ENCODE results near the gene IFT80. TPM values are rescaled to one million over a fixed set of nuclear protein-coding genes. Genes with fewer than 3 reads are reported as not detected.
A peak's percentile ranks its signal among the peaks of the same experiment; 100 is the strongest.

The IFT80 gene
- total RNA-seq, 1 experiment from 2014 or later: 26.9 TPM

GRCh38 chr3:160217675-160218074 is 181.3 kb downstream of the IFT80 start (continued):
- TF ChIP-seq MAX (CRISPR knock-in tag; IDR thresholded peaks at IDR 0.05) (no peak), NR1H2 (CRISPR knock-in tag; IDR thresholded peaks at IDR 0.05) (no peak), CREB1 (CRISPR knock-in tag; IDR thresholded peaks at IDR 0.05) (no peak), ATF1 (CRISPR knock-in tag; IDR thresholded peaks at IDR 0.05) (no peak)

GRCh38 chr3:160213191-160213590 is 185.8 kb downstream of the IFT80 start:
- Mint-ChIP-seq H3K4me3 (no peak overlapping the region), H3K27me3 (ENCODE audit: low read depth) (no peaks in the 10 kb centered on the region), H3K4me1 (peaks cover 14% of the 10 kb centered on the region), H3K27ac (no peak overlapping the region), H3K9me3 (no peaks in the 10 kb centered on the region), H3K36me3 (no peaks in the 10 kb centered on the region)
- no peak for ATAC-seq
- POLR2A ChIA-PET: no interaction called here
- DNase-seq (ENCODE audit: low spot score): no peak
- CTCF ChIA-PET: no interaction called here
- no peak for TF ChIP-seq ZNF396 (CRISPR knock-in tag; IDR thresholded peaks at IDR 0.05; ENCODE audit: borderline replicate concordance)
- TF ChIP-seq USF2 (CRISPR knock-in tag; IDR thresholded peaks at IDR 0.05): no peak
- no peak for TF ChIP-seq ZNF425 (CRISPR knock-in tag; conservative IDR thresholded peaks at IDR 0.05)
- no peak for TF ChIP-seq SMAD4 (CRISPR knock-in tag; IDR thresholded peaks at IDR 0.05)
- TF ChIP-seq USF1 (CRISPR knock-in tag; IDR thresholded peaks at IDR 0.05): no peak
- TF ChIP-seq ELF4 (CRISPR knock-in tag; IDR thresholded peaks at IDR 0.05; ENCODE audit: low read depth): no peak
- TF ChIP-seq NR2C2 (CRISPR knock-in tag; IDR thresholded peaks at IDR 0.05): no peak
- no peak for TF ChIP-seq CTCF (IDR thresholded peaks at IDR 0.05)

GRCh38 chr3:160210799-160211221 is 188.2 kb downstream of the IFT80 start:
- Mint-ChIP-seq H3K36me3 (no peaks in the 10 kb centered on the region), H3K4me3 (no peak overlapping the region), H3K27me3 (ENCODE audit: low read depth) (no peaks in the 10 kb centered on the region), H3K9me3 (peaks cover 3% of the 10 kb centered on the region; the same call in 1 of the 2 replicates), H3K4me1 (peaks cover 11% of the 10 kb centered on the region), H3K27ac (no peak overlapping the region)
- ChIA-PET POLR2A (no interaction called here), CTCF (interaction anchor here (0.7 to 1.7 kb wide), 11 partner anchors 9 to 950 kb away, joined by 3 to 9 read pairs (median 4); partner anchors contain the start of gene C3orf80)
- peak; percentile 85 for ATAC-seq
- DNase-seq (ENCODE audit: low spot score): no peak
- TF ChIP-seq KAT7 (CRISPR knock-in tag; IDR thresholded peaks at IDR 0.05; ENCODE audit: borderline replicate concordance) (no peak), ZNF219 (CRISPR knock-in tag; IDR thresholded peaks at IDR 0.05; ENCODE audit: borderline replicate concordance) (no peak), SMAD3 (CRISPR knock-in tag; IDR thresholded peaks at IDR 0.05; ENCODE audit: borderline replicate concordance) (no peak), ZNF425 (CRISPR knock-in tag; conservative IDR thresholded peaks at IDR 0.05) (no peak), IRF1 (CRISPR knock-in tag; IDR thresholded peaks at IDR 0.05) (no peak), FOXP4 (CRISPR knock-in tag; IDR thresholded peaks at IDR 0.05) (no peak), PRDM15 (CRISPR knock-in tag; IDR thresholded peaks at IDR 0.05) (no peak)

All from WTC11 (cell line).